COLO829 (cell line): ENCODE data around the gene DGKI.

Experiments used
- DNase-seq: peaks from one replicate; pipeline ENCODE4 v3.0.0; 2012; ENCODE audit warnings: low spot score

The DGKI gene

GRCh38 chr7:137846827-137847567 lies at the start of gene DGKI:
TSS of gene DGKI (minus strand) at chr7:137846974.
- no peak for DNase-seq

DNA sequence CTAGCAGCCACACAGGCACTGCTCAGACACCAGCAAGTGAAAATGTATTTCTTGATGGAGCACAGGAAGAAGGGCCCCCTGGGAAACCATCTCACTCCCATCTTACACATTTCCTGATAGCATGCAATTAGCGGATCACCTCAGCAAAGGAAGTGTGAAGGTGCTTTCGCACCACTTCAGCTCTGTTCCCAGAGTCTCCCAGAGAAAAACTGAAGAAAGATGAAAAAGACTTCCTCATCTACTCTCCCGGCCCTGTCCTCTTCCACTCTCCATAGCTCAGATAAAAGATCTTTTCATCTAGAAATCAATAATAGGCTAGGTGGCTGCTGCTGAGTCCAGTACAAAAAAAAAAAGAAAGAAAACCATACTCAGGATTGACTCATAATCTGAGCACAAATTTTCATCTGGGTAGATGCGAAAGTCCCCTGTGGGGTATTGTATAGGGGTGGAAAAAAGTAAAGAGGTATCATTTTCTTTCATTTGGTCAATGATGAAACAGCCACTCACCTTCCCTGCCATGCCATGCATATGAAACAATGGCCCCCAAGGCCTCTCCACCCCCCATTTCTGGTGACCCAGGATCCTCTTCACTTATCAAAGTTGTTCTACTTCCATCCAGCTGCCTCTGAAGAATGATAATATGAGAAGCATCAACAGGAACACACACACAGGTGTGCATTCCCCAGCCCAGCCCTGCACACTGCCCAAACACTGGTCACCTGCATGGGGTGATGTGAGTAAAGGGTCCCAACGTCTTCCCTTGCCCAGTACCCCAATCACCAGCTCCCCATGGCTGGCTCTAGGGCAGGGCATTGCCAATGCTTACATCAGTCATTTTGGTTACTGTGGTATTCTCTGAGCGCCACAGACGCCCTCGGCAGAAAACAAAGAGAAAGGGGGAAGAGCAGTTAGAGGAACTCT lies 48.8 kb upstream of the DGKI start:
- DNase-seq = no peak

GRCh38 chr7:137893143-137893742 lies 46.5 kb upstream of the DGKI start:
- DNase-seq = no peak

- no peak for DNase-seq
Observed at GRCh38 chr7:137891016-137891655, 44.4 kb upstream of the DGKI start.

- DNase-seq = no peak
Observed at GRCh38 chr7:137890449-137890921, 43.7 kb upstream of the DGKI start.

GRCh38 chr7:137888241-137888640 lies 41.5 kb upstream of the DGKI start:
- no peak for DNase-seq

DNA sequence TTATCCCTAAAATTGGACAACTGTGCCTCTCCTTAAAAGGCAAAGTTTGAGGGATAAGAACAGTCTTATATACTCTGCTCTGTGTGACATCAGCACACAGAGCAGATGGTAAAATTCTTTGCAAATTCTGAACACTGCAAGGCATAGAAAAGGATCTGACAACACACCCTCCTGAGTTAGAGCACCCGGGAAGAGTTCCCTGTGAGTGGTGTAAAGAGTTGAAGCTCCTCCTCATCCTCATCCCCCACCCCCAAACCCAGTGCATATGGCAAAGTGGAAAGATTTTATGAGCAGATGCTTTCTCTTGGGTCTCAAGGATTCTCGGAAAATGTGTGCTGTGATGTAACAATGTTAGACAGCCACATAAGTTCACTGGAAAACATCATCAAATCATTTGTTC lies 40.0 kb upstream of the DGKI start:
- no peak for DNase-seq

DNA sequence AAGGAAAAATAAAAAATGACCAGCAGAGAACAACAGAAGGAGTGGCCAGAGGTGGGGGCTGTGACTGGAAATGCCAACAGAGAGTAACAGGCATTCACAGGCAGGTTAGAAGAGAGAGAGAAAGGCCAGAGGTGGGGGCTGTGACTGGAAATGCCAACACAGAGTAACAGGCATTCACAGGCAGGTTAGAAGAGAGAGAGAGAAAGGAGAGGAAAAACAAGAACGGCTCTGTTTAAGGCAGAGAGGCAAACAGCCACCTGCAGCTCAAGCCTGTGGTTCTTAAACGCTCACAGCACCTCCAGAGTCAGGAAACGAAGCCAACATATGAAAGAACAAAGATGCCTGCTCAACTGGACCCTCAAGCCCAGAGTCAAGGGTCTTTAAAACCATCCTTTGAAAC lies 39.5 kb upstream of the DGKI start:
- DNase-seq = no peak

DNA sequence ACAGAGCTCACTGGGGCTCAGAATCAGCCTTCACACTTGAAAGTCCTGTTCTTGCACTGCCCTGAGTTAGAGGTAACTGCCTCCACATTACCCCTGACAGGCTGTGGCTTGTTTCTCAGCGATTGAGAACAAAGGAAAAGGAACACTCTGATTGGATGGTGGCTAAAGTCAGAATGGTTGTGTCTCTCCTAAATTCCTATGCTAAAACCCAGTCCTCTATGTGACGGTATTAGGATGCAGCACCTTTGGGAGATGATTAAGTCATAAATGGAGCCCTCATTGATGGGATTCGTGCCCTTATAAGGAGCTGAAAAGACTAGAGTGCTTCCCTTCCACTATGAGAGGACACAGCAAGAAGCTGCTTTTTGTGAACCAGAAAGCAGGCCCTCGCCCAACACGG lies 38.9 kb upstream of the DGKI start:
- DNase-seq = no peak

DNA sequence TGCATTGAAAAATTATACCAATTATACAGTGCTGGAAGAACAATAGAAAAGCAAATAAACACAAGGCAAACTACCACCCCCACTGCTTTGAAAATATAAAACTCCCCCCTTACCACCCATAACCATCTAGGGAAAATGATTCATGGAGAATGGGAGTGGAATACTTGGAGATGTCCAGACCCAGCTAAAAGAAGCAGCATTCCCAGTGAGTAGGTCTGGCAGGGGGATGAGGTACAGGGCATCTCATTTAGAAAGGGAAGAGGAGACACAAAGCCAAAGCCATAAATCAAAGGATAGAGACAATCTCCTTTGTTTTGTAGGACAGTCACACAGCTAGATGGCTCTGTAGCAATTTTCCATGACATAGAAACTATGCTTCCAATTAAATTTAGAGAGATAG lies 36.0 kb upstream of the DGKI start:
- DNase-seq = no peak

GRCh38 chr7:137882261-137882668 lies 35.5 kb upstream of the DGKI start:
- no peak for DNase-seq

- DNase-seq = no peak
Observed at GRCh38 chr7:137881607-137882260, 35.0 kb upstream of the DGKI start.

DNA sequence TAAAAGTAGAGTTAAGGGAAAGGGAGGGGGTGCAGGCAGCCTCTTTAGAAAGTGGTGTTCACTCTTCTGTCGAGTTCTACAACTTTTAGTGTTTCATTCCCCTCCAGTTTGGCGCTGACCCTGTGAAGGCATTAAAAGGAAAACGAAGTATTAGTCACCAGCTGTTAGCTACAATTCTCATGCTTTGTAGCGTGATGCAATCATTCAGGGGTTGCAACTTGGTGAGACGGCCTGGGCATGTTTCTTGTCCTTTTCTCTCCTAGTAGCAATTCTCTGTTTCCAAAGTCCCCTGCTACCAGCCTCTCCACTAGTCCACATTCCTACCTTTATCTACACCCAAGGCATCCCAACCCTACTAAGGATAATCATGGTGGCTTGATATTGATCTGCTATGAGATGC lies 33.7 kb upstream of the DGKI start:
- DNase-seq = no peak

DNA sequence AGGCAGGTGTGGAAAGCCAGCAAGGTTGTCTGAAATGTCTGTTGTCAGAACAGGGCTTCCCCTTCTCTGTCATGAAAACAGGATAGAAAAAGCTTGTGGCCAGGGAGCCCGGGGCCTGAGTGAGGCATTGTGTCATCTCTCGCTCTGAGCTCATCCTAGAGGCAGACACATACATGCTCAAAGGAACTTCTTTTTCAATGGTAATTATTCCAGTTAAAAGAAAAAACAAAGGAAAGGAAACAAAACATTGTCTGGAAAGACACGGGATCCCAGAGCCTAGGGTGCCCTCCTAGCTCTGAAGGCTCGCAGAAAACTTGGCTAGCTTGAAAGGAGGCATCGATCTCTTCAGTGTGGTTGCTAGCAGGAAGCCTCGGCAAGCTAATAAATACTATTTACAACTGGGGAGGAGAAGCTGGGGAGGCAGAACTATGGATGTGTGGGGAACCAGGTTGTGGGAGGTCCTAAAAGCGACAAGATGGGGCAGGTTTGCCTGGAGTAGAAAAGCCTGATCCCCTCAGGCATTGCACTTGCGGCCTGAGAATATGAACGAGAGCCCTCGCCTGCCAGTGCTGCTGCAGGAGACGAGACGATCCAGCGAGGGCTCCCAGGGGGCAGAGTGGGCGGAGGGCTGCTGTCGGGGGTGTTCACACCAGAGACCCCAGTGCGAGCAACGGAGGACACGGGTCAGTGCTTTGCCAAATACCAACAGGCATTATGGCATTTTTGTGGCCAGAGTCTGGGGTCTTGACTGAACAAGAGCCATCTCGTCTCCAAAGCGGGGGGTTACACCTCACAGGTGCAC lies 32.8 kb upstream of the DGKI start:
- no peak for DNase-seq

DNA sequence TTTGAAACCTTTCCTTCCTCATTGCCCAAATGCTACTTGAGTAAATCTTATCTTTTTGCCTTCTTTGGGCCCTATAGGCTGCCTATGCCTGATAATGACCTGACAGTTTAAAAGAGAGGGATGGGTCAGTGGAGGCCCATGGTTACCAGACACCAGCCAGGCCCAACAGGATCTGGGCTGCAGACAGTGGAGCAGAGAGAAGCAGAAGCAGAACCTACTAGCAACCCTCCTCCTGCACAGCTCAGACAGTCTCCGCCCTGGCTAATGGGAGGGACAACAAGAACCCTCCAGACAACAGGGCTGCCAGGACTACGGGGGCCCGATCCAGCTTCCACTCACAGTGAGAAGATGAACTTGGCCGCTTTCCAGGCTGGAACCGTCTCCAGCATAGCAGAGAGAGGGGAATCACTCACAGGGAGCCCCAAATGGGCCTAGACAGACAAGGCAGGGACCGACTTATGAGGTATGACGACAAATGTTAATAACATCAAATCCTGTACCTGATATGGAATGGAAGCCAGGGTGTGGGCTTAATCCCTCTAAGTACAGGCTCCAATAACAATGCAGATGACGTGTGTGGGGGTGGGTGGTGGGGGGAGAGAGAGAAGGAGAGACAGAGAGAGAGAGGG lies 31.7 kb upstream of the DGKI start:
- DNase-seq = no peak

DNA sequence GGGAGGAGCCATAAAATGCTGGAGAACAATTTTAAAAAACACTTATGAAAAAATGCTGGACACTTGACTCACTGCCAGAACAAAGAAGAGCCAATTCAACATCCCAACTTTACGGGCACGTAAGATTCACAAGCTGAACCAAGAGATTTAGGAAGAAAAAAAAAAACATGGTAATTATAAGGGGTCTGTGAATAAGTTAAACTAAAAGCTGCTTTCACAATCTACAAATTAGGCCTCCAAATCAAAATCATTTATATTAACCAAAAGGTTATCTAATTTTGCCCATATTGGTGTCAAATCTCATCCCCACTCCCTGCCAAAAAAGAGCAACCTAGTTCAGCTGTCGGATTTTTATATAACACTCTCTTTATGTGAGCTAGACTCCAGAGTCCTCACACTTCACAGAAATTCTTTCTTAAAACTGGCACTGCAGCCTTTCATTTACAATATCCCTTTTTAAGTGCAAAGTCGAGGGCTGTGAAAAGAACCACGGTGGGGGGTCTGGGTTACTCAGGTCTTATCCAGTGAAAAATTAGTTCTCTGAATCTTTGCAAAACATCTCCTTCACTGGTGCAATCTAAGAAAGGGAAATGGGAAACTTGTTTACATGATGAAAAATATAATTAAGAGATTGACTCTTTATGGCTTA lies 30.4 kb upstream of the DGKI start:
- DNase-seq = no peak

- DNase-seq = no peak
Observed at GRCh38 chr7:137875746-137876145, 29.0 kb upstream of the DGKI start.

DNA sequence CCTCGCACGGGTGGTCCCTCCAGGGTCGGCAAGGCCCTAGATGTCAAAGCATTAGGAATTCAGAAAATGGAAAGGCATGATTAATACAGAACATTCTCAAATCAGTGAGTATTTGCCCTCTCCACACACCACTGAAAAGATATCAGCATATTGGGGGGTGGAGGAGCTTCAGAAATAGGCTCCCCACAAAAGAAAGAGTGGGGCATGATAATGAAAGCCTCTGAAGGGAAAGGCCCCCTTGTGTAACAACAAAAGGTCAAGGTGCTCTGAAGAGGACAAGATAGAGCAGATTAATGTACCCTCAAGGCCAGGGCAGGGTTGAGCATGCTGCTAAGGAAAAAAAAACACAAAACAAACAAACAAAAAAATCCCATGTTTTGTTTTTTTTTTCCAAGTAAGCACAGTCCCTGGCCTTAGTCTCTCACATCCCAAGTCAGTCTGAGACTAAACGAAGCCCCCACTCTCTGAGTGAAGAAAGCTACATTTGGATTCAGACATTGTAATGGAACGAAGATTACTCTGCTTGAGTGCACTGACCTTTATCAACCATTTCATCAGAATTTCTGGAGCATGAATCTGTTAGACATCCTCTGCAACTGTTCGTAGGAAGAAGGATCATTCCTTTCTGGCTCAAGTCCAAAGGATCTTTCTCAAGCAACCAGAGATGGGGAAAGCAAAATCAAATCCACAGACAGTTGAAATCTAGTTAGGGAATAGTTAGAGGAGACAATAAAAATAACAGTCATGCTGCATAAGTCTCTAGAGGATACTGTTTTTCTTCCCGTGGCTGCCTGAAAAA lies 27.4 kb upstream of the DGKI start:
- no peak for DNase-seq

- no peak for DNase-seq
Observed at GRCh38 chr7:137873524-137873923, 26.8 kb upstream of the DGKI start.
